HG02798 (cell line): ENCODE results near the gene TUBG2.

Experiments
- ATAC-seq: cut with Tn5 transposase; IDR thresholded peaks from one replicate; pipeline ENCODE4 v1.9.1; 2021; ENCODE audit warnings: mild to moderate bottlenecking; ENCODE audit not compliant: unreplicated experiment, poor library complexity

Gene TUBG2

GRCh38 chr17:42675965-42676423, 16.9 kb downstream of the TUBG2 start:
- no peak for ATAC-seq

DNA sequence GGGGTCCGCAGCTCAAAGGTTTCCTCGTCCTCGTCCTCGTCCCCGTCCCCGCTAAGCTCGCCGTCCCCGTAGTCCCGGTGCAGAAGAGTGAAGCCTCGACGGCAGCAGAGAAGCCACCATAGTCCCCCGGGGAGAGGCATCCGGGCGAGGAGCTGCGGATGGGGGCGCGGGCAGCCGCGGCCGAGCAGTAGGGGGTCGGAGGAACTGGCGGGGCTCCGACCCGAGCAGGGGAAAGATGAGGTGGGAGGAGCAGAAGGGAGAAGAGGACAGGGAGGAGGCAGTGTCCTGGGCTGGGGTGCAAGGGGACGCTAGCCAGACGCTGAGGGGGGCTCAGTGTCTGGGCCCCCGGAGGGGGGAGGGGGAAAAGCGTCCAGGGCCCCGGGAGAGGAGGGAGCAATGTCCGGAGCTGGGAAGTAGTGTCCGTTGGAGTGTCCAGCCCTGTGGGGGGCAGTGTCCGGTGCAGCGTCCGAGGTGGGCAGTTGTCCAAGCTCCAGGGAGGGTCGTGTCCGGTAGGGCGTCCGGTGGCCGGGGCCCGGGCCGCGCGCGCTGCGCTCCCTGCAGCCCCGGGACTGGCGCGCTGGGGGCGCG, 17.4 kb downstream of the TUBG2 start, which contains the start of gene PLEKHH3:
TSS of gene PLEKHH3 (minus strand) at position 571 of the 588 bp plus-strand sequence. CDS start at position 140, 431 bp downstream.
- no peak for ATAC-seq

- peak; percentile 78 for ATAC-seq
Observed at GRCh38 chr17:42677012-42677857, 18.2 kb downstream of the TUBG2 start.

GRCh38 chr17:42677921-42678781, 19.1 kb downstream of the TUBG2 start:
- peak; percentile 29 for ATAC-seq

GRCh38 chr17:42678951-42679491, 19.9 kb downstream of the TUBG2 start:
- ATAC-seq = no peak

GRCh38 chr17:42679492-42680330, 20.6 kb downstream of the TUBG2 start:
- ATAC-seq = peak; percentile 22

DNA sequence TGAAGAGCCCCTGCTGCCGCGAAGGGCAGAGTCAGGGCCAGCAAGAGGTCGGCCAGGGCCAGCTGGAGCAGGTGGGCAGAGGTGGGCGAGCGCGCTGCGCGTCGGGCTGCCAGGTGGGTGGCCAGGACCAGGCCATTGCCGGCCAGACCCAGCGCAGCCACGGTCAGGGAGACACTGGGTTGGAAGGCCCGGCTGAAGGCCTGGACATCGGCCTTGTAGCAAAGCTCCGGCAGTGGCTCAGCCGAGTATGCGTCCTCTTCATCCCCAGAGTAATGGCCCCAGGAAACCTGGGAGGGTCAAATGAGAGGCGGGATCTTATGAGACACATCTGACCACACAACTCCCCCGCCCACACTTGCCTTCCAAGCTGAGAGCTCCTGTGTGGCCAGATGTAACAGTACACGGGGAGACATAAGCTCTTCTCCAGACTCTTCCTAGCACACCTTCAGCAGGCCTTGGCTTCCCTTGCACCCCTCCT, 21.3 kb downstream of the TUBG2 start:
- no peak for ATAC-seq

DNA sequence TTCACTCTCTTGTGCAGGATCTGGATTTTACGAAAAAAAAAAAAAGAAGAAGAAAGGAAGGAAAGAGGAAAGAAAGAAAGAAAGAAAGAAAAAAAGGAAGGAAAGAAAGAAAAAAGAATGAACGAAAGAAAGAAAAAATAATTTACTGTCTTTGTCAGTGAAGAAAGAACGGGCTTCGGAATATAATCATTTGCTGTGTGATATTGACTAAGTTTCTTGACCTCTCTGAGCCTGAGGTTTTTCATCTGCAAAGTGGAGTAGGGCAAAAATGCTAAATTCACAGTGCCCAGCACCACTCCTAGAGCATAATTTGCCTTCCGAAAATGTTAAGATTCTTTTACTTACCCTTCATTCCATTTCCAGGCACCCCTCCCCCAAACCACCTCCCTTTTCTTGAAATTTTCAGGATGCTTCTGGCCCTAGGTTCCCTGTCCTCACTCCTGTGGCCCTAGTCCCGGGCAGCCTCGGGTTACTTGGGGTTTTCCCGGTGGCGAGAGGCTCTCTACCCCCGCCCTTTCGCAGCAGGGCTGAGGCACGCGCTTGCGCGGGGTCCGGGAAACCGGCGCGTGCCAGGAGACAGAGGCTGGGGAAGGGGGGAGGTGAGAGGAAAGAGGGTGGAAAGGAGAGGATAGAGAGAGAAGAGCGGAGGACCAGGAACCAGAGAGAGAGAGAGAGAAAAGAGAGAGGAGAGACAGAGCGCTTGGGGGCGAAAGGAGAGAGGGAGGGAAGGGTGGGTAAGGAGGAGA, 23.1 kb downstream of the TUBG2 start, which contains the start of gene CNTNAP1:
TSS of gene CNTNAP1 (plus strand) at position 556 of the 746 bp plus-strand sequence. CDS start 299 bp downstream, outside the sequence.
- no peak for ATAC-seq

DNA sequence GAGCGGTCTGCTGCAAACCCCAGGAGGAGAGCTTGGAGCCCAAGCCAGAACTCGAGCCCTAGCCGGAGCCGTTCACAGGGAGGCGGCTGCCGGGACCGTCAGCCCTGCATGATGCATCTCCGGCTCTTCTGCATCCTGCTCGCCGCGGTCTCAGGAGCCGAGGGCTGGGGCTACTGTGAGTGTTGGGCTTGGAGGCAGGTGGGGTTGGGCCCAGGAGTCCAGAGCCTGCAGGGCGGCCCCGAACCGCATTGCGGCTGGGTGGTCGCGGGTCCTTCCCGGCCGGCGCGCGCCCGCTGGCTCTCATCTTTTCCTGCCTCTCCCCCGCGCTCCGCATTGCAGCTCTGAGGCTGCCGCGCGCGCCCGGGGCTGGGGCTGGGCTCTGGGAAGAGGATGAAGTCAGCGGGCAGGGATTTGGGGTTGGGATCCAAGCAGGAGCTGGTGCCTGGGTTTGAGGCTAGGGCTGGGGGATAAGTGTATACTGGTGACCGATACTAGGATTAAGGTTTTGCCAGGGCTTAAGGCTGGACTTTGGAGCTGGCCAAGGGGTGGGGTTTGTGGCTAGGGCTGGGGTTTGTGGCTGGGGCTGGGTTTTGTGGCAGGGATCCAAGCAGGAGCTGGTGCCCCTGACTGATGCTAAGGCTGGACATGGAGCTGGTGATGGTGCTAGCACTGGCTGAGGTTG, 23.8 kb downstream of the TUBG2 start:
- ATAC-seq = no peak

- ATAC-seq = no peak
Observed at GRCh38 chr17:42683407-42684034, 24.4 kb downstream of the TUBG2 start.

GRCh38 chr17:42684929-42685556, 26.0 kb downstream of the TUBG2 start:
- no peak for ATAC-seq

DNA sequence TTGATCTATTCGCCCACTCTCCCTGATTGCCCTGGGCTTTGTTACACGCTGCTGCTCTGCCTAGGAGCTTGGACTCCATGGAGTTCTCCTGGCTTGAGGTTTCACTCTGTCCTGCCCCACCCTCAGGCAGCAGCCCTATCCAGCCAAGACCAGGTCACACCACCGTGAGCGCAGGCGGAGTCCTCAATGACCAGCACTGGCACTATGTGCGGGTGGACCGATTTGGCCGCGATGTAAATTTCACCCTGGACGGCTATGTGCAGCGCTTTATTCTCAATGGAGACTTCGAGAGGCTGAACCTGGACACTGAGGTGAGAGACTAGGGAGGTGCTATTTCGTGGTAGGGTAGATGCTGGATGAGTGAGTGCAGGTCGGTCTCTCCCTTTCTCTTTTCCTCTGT, 26.7 kb downstream of the TUBG2 start:
- ATAC-seq = no peak

- no peak for ATAC-seq
Observed at GRCh38 chr17:42686520-42687128, 27.5 kb downstream of the TUBG2 start.

DNA sequence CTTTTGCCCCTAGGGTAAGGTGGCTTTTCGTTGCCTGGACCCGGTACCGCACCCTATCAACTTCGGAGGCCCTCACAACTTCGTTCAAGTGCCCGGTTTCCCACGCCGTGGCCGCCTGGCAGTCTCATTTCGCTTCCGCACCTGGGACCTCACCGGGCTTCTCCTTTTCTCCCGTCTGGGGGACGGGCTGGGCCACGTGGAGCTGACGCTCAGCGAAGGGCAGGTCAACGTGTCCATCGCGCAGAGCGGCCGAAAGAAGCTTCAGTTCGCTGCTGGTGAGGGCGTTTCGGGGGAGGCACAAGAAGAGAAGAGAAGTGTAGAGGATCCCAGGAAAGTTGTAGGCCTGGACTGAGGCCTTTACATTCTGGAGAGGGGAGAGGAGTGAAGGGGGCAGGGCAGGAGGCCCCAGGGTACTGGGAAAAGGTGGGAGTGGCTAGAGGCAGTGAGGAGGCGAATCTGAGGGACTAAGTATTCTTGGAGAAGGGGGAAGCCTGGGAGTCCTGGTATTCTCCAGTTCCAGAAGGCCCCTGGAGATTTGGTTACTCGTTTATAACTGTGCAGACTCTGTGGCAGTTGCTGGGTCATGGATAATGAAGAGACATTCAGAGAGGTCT, 28.7 kb downstream of the TUBG2 start:
- no peak for ATAC-seq

- no peak for ATAC-seq
Observed at GRCh38 chr17:42690596-42690995, 31.5 kb downstream of the TUBG2 start.

- ATAC-seq = no peak
Observed at GRCh38 chr17:42691021-42691545, 32.0 kb downstream of the TUBG2 start.
